ENCODE data around the gene LUM. TPM values are rescaled to one million over a fixed set of nuclear protein-coding genes. Genes with fewer than 3 reads are reported as not detected.

Gene LUM
- not detected in 2 replicates for total RNA-seq

DNA sequence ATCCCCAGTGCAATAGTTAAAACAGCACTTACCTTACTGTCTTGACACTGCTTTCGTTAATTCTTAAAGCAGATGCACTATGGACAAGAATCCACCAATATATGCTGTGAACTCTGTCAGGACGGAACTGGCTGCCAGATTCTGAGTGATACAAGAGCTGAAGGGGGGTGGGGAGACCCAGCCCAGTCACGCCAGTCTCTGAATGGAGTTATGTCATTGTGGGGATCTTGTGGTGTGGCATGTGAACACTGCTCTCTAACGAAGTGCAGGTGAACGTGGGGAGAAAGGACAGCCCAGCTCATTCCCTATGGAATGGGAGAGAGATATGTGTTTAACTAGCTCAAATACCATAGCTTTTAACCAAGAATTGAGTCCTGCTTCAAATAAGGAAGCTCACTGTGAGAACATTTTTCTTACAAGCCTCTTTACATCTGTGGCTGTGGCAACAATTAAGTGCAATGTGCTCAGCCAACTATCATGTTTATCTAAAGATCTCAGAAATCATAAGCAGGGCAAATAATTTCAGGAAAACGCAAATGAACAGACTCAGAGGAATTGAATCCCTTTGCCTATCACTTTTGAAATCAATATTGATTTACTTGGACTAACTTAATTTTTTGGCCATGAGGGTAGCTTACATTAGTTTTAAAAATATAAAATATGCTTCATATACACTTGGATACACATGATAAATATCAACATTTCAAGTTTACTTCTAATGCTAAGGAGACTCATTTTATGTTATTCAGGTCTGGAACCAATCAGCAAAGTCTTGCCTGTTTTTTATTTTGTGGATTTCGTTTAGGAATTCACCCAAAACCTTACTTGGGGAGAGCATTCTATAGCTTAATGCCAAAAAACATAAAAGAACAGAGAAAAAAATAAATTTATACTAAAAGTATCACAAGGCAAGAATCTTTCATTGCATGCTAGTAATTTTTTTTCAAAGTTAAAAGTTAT lies at the start of gene LUM:
Gene LUM (minus strand): TSS at position 129 of the 960 bp plus-strand sequence. CDS start 2,515 bp downstream, outside the sequence.
- DNase-seq (ENCODE audit: low read depth in 2 of 2): no peak

DNA sequence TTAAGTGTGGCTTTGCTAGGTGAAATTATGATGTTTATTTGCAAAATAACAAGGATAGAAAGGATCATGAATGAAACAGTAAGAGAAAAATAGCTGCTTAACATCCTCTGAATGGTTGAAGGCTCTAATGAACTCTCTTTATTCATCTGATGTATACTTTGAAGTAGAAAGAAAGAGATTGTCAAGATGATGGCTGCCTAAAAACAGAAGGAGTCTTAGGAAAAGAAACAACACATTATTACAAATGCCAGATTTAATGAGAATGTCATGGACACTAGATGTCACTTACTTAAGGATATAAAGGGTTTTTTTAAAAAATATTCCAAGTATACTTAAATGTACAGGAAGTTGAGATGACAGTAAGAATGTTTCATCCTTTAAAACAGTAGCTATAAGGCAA lies 49.7 kb upstream of the LUM start:
- DNase-seq (ENCODE audit: low read depth in 2 of 2): no peak

DNA sequence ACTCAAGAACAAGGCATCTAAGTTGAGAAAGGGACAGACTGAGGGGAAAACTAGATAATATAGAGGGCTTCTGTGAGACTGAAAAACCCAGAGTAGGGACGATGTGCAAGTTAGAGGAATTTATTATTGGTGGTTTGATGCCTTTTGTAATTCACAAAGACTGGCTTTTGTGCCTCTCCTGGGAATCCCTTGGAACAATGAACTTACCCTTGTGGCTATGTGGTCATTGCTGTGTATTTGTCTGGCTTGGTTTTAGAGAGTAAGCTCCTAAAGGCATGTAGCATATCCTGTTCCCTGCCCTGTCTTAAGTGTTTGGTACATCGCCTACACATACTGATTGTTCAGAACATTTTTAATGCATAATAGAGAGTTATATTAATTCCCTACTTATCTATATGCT lies 44.7 kb upstream of the LUM start:
- DNase-seq (ENCODE audit: low read depth in 2 of 2): no peak

DNA sequence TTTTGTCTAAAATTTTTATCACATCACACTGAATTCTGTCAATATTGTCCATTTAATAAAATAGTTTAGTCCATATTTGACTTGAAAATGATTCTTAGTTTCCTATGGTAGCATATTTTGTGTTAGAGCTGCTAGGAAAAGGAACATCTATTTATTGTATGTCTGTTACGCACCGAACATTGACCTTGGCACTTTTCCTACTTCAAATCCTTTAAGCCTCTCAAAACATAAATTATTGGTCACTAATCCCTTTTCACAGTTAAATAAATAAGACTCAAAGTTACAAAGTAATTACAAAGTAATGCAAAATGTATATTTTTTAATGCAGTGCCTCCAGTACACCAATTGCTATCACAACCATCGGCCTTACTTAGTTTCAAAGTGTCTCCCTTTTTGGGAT lies 42.8 kb upstream of the LUM start:
- DNase-seq (ENCODE audit: low read depth in 2 of 2): no peak

GRCh38 chr12:91144053-91144452 lies 32.8 kb upstream of the LUM start:
- no peak for DNase-seq (ENCODE audit: low read depth in 2 of 2)

GRCh38 chr12:91143206-91143605 lies 31.9 kb upstream of the LUM start:
- no peak for DNase-seq (ENCODE audit: low read depth in 2 of 2)

DNA sequence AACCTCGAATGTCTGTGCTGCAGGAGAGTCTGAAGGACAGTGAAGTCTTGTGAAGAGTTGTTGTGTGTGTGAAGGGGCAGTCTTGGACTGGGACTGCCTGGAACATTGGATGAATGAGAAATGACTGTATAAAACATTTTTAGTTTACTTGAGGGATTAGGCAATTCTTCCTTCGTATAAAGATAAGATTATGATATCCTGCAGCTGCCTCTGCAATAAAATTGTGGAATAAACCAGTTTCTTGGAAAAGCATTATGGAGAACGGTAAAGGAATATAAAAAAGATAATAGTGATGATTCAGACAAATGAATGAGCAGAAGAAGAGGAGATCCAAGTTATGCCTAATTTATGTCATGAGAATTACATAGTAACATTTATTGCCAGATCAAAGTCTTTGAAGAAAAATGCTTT lies 30.9 kb upstream of the LUM start:
- DNase-seq (ENCODE audit: low read depth in 2 of 2): no peak

DNA sequence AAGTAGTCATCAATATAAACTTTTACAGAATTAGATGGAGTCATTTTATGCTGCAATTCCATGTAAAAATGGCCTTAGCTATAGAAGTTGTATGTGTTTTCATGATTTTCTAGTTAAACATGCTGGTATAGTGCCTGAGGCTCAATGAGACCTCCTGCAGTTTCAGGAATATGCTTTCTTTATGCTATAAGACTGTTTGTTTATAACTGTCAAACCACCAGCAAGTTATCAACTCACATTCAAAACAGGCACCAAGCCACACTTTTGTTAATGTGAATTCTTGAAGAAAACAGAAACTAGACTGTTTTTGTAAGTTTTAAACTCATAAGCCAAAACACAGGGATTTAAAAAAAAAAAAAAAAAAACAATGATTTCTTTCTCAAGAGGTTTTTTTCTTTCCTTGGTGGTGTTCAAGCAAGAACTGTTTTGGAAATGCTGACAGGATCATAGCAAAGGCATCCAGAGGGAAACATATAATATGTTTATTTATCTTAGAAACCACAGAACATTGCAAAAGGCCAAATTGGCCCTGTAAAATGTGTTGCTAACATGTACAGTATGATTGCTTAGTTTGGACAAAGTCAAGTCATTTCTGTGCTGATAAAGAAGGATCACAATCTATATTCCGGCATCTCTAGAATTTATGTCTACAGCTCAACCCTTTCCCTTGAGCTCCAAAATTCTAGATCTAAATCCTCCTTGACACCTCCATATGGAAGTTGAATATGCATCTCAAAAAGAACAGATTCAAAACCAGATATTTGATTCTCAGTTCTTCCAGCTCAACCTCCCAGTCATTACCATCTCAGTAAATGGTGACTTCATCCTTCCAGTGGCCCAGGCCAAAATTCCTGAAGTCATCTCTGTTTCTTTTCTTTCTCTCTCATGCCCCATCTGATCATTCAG lies 29.0 kb upstream of the LUM start:
- DNase-seq (ENCODE audit: low read depth in 2 of 2): no peak

- DNase-seq (ENCODE audit: low read depth in 2 of 2): no peak
Measured at GRCh38 chr12:91139286-91139685, 28.0 kb upstream of the LUM start.

- DNase-seq (ENCODE audit: low read depth in 2 of 2): no peak
Measured at GRCh38 chr12:91138337-91138920, 27.1 kb upstream of the LUM start.

- DNase-seq (ENCODE audit: low read depth in 2 of 2): no peak
Measured at GRCh38 chr12:91133871-91134270, 22.6 kb upstream of the LUM start.

DNA sequence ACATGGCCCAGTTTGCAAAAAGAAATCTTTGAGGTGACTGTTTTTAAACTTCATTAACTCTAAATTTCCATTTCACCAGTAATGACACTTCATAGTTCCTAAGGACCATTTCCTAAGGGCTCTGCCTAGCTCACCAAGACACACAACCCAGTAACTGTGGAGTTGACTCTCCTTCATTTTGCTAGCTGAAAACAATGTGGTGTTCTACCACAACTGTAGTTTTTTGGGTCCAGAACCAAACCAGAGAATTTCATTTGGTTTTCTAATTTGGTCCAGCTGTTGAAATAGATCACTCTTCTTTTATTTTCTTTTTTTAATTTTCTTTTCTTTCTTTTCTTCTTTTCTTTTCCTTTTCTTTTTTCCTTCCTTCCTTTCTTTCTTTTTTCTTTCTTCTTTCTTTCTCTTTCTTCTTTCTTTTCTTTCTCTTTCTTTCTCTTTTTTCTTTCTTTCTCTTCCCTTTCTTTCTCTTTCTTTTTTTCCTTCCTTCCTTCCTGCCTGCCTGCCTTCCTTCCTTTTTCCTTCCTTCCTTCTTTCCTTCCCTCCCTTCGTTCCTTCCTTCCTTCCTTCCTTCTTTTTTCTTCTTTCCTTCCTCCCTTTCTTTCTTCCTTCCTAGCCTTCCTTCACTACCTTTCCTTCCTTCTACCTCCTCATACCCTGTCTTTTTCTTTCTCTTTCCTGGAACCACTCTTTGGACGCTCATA lies 18.5 kb upstream of the LUM start:
- no peak for DNase-seq (ENCODE audit: low read depth in 2 of 2)

- no peak for DNase-seq (ENCODE audit: low read depth in 2 of 2)
Measured at GRCh38 chr12:91127751-91128150, 16.5 kb upstream of the LUM start.

GRCh38 chr12:91127306-91127705 lies 16.0 kb upstream of the LUM start:
- DNase-seq (ENCODE audit: low read depth in 2 of 2): no peak

GRCh38 chr12:91126516-91126915 lies 15.2 kb upstream of the LUM start:
- no peak for DNase-seq (ENCODE audit: low read depth in 2 of 2)

- DNase-seq (ENCODE audit: low read depth in 2 of 2): no peak
Measured at GRCh38 chr12:91123236-91123916, 12.1 kb upstream of the LUM start.

DNA sequence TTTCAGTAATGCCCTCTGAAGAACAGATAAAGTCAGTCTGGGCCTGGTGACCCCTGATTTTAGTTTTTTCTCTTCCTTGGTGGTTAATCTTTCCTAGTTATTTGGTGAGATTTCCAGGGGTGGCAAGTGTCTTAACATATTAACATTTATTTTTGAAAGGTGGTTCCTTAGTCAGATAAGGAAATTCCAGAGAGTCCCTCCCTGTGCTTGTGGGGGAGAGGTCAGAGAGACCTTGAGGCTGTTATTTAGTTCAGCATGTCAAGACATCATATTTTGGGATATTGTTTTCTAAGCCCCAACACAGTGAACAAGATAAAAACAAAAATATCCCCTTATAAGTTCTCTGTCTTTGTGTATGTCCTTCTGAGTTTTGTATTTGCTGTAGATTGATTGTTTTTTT lies 9.5 kb upstream of the LUM start:
- DNase-seq (ENCODE audit: low read depth in 2 of 2): no peak

DNA sequence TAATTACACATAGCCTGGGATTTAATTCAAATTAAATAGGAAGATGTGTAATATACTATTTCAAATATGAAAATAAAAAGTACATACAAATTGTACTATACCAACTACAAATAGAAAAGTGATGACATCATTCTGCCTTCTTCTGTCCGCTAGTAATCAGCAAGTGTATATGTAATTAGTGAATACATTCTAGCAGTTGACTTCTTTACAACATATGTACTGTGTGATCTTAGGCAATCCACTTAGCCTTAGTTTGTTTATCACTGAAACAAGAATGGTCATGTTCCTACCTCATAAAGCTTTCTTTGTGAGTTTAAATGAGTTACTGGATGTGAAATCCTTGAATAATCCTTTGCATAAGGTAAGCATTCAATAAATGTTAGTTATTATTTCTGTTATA lies 7.8 kb upstream of the LUM start:
- no peak for DNase-seq (ENCODE audit: low read depth in 2 of 2)

GRCh38 chr12:91113621-91114020 lies 2.3 kb upstream of the LUM start:
- no peak for DNase-seq (ENCODE audit: low read depth in 2 of 2)

- DNase-seq (ENCODE audit: low read depth in 2 of 2): no peak
Measured at GRCh38 chr12:91110311-91110924, 876 bp downstream of the LUM start.
